Measurements from ENCODE around the gene ABL1.
"Not testable (repeated sequence)": the region's sequence is repeated elsewhere in the genome, so short reads cannot be mapped to it uniquely, and the experiment has no call there.

ABL1 gene

DNA sequence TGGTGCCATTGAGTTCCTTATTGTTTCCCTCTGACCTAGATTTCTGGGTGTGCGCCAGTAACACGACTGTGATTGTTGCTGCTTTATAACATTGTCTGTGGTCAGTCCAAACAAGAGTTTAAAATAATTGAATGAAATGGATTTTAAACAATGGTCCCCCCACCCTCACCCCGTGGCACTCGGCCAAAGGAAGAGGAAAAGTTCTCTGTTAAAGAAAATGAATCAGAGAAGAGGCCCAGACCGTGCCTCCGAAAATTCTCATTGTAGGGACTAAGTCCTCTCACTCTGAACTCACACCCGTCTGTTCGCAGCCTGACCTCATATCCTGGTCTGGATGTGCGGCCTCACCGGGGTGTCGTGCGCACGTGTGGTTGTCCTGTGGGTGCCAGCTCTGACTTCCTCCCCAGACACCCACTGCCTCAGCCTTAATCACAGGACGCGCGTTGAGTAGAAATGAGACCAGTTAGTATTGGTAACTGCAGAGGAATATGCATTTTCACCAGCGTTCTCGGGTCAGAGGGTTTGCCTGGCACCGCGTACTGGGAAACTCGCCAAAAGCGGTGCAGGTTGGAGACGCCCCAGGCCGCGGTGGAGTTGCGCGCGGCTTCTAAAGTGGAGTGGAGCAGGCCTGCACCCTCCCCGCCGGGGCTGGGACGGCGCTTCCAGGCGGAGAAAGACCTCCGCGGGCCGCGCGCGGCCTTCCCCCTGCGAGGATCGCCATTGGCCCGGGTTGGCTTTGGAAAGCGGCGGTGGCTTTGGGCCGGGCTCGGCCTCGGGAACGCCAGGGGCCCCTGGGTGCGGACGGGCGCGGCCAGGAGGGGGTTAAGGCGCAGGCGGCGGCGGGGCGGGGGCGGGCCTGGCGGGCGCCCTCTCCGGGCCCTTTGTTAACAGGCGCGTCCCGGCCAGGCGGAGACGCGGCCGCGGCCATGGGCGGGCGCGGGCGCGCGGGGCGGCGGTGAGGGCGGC lies at the start of gene ABL1:
Gene ABL1, plus strand, starts transcription at position 884 of the 966 bp plus-strand sequence. CDS start 193 bp downstream, outside the sequence.
- peak; percentile 72 for DNase-seq

DNA sequence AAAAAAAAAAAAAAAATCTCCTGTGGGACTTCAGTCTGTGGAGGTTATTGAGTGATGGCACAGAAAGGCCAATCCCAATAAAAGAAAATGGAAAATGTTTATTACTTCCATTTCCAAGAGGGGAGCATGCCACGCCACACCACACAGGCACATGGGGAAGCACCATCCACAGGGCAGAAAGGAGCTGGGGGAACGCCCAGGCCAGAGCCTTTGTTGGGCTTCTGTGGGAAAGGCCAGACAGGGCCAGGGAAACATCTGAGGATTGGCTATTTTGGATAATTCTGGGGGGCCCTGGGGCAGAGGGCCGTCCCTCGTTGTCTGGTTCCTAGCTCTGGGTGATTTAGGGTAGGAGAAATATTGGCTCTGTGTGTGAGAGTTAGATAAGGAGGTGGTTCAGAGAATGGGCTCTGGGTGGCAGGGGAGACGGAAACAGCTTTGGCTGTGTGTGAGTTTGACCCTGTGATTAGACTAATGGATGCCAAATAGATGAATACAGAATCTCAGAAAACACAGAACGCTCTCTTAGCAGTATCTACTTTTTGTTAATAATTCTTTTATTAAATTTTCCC lies 49.0 kb upstream of the ABL1 start:
- no peak for DNase-seq

DNA sequence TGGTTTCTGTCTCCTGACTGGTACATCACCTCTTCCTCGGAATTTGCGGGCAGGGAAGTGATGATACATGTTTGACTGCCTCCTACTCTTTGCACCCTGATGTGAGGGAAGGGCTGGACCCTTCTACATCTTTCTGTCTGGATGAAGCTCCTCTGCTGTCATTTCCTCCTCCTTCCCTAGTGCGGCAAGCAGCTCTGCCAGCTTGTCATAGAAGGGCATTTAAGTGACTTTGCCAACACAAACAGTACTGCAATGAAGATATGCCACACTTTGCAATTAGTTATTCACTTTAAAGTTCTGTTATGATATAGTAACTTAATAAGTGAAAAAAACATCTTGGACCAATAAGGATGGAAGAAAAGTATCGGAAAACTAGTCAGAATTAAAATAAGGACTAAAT lies 48.5 kb upstream of the ABL1 start:
- no peak for DNase-seq

DNA sequence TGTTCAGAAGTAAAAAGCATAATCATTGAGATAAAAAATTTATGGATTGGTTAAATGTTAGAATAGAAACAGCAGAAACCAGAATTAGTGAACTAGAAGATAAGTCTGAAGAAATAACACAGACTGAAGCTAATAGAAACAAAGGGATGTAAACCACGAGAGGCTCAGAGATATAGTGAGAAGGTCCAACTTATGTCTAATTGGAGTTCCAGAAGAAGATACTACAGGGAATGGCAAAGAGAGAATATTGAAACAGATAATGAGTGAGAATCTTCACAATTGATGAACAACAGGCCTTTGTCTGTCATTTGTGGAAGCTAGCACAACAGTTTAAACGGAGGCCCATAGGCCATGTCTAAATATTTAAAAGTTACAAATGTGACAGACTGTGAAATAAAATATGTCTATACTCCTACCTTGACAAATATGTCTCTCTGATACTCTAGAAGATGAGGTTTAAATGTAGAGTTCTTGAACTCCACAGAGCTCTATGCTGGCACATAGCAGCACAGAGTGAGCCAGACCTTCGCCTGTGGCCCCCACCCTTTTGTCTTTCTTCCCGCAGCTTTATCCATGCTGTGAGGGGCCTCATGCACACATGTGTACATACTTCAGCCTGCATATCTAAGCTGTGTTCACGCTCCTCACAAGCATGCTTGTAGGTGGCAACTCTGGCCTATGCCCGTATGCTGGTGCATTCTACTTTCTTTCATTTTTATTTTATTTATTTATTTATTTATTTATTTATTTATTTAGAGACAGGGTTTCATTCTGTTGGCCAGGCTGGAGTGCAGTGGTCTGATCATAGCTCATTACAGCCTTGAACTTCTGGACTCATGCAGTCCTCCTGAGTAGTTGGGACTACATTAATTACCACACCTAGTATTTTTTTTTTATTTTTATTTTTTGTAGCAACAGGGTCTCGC lies 45.0 kb upstream of the ABL1 start:
- no peak for DNase-seq

DNA sequence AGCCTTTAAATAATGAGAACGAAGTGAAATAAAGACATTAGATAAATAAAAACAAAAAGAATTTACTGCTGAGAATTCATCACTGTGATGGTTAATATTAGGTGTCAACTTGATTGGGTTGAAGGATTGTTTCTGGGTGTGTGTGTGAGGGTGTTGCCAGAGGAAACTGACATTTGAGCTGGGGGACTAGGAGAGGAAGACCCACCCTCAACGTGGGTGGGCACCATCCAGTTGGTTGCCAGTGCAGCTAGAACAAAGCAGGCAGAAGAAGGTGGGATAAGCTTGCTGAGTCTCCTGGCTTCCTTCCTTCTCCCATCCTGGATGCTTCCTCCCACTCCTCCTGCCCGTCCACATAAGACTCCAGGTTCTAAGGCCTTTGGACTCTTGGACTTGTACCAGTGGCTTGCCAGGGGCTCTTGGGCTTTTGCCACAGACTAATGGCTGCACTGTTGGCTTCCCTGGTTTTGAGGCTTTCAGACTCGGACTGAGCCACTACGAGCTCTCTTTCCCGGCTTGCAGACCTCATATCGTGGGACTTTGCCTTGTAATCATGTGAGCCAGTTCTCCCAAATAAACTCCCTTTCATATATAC lies 43.7 kb upstream of the ABL1 start:
- DNase-seq: no peak

DNA sequence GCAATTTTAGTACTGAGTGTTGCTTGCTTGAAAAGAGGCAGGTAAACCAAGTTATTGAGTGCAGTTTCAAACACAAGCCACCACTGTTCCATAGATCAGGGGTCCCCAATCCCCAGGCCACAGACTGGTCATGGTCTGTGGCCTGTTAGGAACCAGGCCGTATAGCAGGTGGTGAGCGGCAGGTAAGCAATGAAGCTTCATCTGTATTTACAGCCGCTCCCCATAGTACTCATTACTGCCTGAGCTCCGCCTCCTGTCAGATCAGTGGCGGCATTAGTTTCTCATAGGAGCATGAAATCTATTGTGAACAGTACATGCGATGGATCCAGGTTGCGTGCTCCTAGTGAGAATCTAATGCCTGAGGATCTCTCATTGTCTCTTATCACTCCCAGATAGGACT lies 41.5 kb upstream of the ABL1 start:
- DNase-seq: no peak

DNA sequence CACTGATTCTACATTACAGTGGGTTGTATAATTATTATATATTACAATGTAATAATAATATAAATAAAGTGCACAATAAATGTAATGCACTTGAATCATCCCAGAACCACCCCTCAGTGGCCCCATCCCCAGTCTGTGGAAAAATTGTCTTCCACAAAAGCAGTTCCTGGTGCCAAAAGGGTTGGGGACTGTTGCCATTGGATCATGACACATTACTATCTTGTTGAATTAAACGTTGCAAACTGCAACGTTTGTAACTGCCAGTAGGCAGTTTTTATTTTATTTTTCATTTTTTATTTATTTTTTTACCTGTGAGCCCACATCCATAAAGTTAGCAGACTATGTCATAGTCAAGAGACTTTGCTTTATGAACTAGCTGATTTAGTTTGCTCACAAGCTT lies 41.0 kb upstream of the ABL1 start:
- not testable (repeated sequence) for DNase-seq

DNA sequence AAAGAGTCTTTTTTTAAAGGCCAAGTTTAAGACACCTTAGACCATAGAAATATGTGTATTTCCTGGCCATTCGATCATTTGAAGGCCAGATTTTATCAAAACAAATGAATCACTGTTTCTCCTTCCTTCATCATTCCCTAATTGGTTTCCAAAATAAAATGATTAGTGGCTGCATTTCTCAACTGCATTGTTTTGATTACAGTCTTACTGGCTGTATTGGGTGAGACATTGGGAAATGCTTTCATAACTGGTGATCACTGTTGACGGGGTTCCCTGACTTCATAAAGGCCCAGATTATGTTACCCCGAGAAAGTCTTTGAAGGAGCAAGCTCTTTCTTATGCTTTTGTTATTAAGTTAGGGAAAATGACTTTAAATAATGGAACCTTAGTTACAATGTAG lies 40.6 kb upstream of the ABL1 start:
- not testable (repeated sequence) for DNase-seq

DNA sequence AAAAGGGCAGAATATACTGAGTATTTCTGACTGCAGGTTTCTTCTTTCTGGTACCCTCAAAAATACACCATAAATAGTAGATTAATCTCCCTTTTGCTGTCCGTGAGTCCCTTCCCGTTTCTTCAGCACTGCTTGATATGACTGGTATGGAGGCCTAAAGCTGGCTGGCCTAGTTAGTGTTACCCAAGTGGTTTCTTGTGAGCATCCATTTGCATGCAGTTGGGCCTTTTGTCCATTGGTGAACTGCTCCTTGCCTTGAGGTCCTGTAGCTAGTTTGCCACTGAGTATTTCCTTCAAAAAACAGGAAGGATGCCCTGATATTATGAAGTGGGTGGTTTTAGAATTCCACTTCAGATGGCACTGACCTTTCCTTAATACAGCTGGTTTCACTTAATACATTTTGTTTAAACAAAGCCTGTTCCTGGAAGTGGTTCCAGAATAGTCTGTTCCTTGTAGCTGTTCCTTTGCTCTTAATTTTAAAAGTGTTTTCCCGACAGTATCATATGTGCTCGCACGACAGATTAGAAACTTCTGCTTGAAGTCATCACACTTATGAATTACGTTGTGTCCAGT lies 40.0 kb upstream of the ABL1 start:
- no peak for DNase-seq

DNA sequence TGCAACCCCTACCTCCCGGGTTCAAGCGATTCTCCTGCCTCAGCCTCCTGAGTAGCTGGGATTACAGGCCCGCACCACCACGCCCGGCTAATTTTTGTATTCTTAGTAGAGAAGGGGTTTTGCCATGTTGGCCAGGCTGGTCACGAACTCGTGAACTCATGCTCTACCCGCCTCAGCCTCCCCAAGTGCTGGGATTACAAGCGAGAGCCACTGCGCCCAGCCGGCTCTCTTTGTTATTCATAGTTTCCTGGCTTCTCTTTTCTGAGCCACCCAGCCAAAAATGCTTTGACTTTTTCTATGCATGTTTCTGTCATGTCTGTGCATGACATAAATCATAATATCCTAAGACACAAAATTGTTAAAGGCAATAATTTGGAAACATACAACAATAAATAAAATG lies 31.9 kb upstream of the ABL1 start:
- not testable (repeated sequence) for DNase-seq

DNA sequence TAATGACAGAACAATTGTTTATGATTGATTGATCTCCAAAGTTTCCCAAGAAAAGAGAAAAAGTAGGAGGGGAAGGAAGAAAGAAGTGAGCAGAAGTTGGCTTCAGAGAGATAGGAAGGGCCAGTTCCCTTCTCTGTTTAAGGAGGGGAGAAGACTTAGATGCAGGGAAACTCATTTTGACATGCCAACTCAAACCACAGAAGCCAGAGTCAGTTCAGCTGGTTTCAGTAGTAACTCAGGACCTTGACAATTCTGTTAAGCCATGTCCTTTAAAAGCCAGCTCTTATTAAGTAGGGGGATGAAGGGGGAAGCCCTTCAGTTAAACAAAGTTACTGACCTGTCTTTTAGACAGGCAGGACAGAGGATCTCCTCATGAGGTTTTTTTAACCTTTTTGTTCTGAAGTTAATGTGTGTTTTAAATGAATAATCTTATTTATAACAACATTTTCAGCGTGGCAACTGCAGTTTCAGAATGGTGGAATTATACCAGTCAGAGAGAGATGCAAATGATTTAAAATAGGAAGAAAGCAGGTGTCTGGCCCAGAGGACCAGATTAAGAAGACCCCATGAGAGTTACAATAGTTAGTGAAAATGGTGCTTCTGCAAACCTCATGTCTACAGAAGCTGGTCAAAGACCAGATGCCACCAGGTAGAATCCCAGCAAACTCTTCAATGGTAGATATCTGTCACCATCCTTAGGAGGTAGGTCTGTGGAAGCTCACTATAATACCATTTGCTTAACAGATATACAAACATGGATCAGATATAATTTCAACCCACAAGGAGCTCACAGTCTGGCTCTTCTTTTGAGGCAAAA lies 29.3 kb upstream of the ABL1 start:
- no peak for DNase-seq

DNA sequence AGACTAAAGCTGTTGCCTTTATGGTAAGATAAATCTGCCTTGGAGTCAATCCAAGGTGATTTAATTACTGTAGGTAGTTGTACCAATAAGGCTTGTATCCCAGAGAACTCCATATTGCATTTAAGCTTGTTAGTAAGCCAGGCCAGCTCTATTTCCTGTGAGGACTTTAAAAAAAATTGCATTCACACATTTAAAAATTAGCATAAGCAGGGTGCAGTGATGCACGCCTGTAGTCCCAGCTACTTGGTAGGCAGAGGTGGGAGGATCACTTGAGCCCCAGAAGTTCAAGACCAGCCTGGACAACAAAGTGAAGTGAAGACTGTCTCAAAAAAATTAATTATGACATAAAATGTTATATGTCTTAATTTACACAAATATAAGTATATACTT lies 28.7 kb upstream of the ABL1 start:
- DNase-seq: no peak

DNA sequence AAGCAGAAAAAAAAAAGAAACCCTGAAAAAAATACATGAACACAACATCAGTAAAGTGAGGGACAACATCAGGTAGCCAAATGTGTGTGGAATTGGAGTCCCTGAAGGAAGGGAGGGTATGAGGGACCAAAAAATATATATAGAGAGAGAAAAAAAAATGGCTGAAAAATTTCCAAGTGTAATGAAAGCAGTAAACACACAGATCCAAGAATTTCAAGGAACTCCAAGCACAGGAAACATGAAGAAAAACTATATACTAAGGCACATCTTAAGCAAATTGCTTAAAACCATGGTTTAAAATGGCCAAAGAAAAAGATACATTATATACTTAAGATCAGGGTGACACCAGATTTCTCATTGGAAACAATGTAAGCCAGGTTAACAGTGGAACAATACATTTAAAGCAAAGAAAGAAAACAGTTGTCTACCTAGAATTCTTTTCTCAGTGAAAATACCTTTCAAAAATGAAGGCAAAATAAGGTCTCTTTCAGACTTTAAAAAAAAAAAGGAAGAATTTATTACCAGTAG lies 24.4 kb upstream of the ABL1 start:
- DNase-seq: no peak

DNA sequence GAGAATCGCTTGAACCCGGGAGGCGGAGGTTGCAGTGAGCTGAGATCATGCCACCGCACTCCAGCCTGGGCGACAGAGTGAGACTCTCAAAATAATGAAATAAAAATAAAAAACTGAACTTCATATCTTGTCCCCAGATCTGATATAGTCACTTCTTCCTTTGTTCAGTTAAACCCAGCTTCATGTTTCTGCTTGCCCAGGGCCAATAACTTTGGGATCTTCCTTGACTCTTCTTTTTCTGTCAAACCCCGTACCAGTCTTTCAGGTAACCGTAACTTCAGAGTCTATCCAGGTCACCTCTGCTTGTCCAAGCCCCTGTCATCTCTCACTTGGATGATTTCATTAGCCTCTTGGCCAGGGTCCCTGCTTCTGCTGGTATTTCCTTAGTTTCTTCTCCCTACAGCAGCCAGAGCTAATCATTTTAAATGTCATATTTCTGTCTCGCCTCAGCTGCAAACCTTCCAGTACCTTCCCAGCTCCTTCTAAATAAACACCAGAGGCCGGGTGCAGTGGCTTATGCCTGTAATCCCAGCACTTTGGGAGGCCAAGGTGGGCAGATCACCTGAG lies 19.7 kb upstream of the ABL1 start:
- DNase-seq: no peak

DNA sequence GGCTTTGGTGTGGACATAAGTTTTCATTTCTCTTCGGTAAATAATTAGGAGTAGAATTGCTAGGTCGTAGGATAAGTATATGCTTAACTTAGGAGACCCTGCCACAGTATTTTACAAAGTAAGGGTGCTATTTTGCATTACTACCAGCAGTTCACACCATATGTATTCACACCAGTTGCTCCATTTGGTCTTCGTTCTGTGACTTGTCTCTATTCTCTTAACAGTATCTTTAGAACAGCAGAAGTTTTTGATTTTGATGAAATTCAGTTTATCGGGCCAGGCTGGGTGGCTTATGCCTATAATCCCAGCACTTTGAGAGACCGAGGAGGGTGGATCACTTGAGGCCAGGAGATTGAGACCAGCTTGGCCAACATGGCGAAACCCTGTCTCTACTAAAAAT lies 17.1 kb upstream of the ABL1 start:
- DNase-seq: no peak

DNA sequence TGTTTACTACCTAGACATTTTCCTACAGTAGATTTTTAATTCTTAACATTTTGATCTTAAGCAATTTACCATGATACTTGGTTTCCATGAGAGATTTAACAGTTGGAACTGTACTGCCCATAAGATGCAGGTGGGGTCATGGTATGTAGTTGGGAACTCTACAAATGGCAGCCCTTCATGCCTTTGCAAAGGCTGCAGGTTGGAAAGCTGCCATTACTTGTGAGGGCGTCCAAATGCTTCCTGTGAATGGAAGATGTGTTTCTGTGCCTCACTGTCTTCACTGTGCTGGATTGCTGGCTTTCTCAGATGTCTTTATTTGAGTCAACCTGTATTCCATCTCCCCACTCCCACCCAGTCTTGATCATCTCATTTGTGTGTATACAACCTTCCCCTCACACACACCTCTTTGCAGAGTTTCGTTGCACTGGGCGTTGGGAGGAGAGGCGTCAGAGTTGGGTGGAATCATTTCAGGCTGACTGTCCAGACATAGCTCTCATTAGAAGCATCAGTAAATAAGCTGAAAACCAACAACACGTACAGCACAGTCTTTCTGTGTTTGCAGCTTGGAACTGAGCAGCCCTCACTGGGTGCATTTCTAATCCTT lies 14.8 kb upstream of the ABL1 start:
- DNase-seq: no peak

DNA sequence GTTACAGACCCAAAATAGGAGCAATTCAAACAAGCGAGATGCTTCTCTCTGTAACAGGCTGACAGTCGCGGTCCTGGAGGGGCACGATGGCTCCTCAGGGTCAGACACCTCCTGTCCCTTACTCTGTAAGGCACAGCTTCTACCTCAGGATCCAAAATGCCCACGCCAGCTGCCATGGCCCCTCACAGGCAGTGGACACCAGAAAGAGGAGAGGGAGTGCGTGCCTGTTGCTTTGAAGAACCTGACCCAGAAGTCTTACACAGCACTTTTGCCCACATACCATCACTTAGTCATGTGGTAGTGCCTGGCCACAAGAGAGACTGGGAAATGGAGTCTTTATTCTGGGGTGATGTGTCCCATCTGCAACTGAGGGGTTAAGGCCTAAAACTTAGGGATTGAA lies 11.6 kb upstream of the ABL1 start:
- no peak for DNase-seq

DNA sequence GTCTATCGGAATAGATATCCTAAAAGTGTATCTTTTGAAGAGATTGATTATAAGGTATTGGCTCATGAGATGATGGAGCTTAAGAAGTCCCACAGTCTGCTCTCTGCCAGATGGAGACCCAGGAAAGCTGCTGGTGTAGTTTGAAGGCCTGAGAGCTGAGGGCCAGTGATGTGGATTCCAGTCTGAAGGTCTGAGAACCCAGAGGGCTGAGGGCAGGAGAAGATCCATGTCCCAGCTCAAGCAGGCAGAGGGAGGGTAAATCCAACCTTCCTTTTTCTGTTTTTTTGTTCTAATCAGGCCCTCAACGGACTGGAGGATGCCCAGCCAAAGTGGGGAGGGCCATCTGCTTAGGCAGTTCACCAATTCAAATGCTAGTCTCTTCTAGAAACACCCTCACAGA lies 11.0 kb upstream of the ABL1 start:
- DNase-seq: no peak

DNA sequence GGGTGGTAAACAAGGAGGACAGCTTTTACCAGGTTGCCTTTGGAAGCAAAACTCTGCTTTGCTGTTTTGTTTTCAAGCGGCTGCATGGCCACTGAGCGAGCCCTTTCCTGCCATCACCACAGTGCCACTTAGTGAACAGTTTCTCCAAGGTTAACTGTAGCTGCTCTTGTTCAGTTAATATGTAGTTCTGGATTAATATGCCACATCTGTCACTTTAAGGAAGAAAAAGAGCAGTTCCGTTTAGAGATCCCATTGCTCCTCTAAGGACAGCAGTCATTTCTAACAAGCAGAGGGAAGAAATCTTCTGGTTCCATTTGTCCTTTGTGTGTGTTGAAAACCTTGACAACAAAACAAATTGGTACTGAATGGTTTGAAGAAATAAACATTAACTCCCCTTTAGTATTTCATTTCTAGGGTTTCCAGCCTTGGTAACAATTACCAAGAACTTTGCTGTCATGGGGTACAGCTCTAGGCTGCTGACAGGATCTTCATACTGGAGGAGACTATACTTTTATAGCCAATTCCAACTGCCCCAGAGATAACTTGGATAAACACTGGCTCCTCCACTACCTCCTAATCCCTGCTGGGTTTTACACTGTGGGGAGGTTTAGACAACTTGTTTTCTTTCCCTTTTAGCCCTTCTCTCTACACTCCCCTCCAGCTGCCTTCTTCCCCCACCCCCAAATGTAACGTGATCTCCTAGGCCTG lies 10.3 kb upstream of the ABL1 start:
- peak; percentile 62 for DNase-seq

DNA sequence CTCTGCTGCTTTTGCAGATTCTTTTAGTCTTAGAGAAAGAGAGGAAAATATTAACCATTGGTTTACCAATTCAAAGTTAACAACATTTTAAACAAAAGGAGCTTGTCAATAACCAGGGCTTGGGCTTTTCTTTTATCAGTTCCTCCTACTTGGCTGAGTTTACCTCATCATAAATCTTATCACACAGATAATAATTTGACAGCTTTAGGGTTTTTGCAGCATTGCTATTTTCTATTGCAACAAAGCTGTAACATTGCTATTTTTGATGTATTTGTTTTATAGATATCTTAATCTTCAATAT lies 9.8 kb upstream of the ABL1 start:
- no peak for DNase-seq

Data from DMS79 treated with DMSO at 0.1 percent for 48 hours (cell line).